GM12873 (cell line): ENCODE measurements around the gene TMEM54.

Experiments
- TF ChIP-seq, protein P1 (sequence below): IDR thresholded peaks from 2 replicates; pipeline ENCODE4 v1.5.1; 2012; ENCODE audit warnings: low read depth, mild to moderate bottlenecking, moderate library complexity, low read length, control low read depth; ENCODE audit not compliant: insufficient read depth; ENCODE audit errors: missing control alignments

The TMEM54 gene

DNA sequence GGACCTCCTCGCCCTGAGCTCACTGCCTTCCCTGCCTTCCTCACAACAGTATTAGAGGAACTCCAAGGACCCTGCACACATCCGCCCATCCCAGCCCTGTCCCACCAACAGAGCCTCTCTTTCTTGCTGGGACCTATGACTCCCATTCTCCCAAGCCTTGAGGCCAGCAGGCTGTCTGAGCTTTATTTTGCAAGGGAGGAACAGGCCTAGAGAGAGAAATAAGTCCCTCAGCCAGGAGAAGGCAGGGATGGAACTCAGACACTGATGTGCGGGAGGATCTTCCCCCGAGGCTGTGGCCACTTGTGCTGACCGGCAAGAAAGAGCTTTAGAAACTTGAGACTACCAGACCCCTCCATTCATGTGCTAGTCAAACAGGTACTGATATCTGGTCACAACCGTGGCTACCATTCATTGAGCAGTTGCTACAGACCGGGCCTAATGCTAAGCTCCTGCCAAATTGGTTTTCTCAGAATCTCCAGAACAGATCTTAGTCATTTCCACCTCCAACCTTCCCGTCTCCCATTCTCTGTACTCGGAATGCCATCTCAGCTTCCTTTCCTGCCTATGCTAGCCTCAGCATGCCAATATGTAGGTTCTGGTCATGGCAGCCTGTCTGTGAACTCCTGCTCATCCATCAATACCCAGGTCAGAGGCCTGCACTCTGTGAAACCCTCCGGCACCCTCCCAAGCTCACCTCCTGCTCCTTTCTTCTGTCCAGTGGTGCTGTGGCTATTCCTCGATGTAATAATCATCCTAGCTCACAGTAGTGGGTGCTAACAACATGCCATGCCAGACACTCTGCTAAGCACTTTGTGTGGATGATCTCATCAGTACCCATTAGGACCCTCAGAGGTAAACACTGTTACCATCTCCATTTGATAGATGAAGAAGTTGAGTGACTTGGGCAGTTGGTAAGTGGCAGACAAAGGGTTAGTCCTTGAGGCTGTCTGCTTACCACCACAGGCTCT lies 3.8 kb downstream of the TMEM54 start:
- TF ChIP-seq, protein P1, sequence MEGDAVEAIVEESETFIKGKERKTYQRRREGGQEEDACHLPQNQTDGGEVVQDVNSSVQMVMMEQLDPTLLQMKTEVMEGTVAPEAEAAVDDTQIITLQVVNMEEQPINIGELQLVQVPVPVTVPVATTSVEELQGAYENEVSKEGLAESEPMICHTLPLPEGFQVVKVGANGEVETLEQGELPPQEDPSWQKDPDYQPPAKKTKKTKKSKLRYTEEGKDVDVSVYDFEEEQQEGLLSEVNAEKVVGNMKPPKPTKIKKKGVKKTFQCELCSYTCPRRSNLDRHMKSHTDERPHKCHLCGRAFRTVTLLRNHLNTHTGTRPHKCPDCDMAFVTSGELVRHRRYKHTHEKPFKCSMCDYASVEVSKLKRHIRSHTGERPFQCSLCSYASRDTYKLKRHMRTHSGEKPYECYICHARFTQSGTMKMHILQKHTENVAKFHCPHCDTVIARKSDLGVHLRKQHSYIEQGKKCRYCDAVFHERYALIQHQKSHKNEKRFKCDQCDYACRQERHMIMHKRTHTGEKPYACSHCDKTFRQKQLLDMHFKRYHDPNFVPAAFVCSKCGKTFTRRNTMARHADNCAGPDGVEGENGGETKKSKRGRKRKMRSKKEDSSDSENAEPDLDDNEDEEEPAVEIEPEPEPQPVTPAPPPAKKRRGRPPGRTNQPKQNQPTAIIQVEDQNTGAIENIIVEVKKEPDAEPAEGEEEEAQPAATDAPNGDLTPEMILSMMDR = no peak

DNA sequence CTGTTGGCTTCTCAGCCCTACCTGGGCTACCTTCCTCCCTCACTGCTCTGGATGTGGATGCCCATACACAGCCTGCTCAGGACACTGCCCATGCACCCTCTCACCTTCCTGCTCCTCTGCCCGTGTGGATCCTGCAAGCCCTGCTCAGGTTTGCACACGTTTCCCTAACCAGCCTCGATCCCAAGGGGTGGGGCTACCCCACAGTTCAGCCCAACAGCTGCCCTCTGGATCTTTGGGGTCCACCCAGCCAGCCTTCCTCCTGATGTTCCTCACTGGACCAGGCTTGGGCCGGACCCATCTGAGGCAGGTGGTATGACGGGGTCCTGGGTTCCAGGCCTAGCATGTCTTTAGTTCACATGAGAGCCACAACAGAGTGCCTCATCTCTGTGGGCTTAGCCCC lies 4.7 kb downstream of the TMEM54 start:
- TF ChIP-seq, protein P1 = no peak

DNA sequence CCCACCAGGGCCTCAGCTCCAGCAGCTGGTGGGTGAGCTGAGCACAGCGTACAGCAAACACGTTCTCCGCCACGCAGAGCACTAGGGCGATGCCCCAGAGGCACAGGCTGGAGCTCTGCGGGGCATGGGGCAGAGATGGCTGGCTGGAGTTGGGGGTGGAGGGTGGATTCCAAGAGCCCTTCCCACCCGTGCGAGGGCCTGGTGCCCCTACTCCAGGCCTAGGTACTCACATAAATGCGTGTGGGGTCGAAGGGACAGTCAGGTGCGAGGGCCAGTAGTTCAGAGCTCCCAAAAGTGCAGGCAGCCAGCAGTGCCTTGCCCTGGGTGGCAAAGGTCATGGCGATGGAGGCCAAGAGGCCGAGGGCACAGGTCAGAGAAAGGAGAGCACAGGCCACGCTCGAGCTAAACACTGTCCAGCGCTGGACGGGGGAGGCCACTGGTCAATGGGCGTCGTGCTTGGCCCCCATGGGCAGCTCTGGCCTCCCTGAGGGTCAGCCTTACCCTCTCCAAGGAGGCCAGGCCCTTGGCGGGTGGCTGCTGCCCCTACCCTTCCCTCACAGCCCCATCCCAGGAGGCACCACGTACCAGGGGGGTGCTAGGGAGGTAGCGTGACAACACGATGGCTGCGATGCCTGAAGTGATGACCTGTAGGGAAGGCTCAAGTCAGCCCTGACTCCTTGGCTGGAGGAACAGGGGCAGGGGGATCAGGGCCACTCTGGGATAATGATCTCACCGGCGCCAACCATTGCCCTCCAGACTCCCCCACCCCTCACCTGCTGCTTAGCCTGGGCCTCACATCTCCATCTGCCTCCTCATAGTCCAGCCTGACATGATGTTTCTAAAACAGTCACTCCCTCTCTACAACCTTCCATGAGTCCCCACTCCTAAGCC lies 5.6 kb downstream of the TMEM54 start:
- TF ChIP-seq, protein P1 = no peak

DNA sequence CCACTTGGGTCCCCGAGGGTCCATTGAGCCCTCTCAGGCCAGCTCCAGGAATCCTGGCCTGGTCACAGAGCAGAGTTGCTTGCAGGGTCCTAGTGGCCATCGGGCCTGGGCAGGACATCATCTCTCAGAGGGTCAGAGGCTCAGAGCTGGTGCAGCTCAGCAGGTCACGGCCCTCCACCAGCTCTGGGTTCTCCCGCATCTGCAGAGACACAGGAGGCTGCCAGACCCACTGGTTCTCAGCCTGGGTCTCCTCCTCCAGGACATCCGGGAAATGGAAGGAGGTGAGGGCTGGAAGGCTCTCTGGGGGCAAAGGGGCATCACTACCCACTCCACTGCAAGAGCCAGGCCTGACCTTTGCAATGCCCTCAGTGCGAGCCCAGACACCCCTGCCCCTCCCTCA lies 6.5 kb downstream of the TMEM54 start:
- TF ChIP-seq, protein P1 = no peak

DNA sequence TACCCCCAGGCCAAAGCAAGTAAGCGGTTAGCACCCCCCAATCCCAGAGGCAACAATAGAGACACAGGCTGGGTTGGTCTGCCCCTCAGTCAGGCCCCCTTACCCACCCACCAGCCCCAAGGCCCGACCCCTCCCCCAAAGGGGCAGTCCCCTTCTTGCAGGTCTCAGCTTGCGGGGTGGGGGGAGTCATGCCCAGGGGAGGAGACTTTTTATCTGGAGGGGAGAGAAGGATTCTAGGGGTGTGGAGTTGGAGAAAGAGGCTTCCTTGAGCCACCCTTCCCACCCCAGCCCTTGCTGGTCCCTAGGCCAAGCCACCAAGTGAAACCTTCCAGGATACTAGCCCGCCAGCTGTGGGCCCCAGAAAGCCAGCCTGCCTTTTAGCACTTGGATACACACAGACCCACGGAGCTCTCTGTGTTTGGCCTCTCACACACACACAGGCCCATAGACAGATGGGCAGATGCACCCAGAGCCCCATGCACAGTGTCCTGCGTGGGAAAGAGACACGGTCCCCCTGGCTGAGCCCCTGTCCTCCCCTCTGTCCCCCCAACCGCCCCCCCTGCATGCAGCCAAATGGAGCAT lies 7.1 kb downstream of the TMEM54 start:
- TF ChIP-seq, protein P1 = no peak

DNA sequence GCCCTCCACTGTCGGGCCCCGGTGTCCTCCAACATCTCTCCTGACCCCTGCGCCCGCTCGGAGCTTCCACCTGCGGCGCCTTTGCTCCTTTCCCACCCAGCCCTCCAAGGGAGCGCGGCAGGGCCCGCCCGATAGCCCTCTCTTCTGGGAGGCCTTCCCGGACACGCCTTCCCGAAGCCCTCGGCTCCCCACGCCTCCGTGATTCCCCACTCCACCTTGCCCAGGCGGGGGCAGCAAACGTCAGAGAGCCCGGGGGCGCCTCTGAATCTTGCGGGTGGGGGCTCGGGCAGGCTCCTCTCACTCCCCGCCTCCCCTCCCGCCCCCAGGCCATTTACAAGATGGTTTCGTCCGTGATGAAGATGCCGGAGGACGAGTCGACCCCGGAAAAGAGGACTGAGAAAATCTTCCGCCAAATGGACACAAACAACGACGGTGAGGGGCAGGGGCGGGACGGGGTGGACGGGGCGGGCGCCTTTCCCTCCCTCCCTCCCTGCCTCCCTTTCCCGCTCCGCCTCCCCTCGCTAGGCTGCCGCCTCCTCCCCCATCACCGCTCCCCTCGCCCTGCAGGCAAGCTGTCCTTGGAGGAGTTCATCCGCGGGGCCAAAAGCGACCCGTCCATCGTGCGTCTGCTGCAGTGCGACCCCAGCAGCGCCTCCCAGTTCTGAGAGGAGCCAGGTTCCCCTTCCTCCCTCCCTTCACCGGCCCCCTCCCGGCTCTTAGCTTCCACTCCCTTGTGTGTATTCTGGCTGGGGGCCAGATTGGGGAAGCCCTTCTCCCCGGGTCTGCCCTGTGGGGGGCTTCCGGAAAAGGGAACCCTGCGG lies 7.8 kb downstream of the TMEM54 start:
- TF ChIP-seq, protein P1 = no peak
